Measurements from ENCODE around the gene GPR27.
A peak's percentile ranks its signal among the peaks of the same experiment; 100 is the strongest.

Gene GPR27

GRCh38 chr3:71718072-71718471, 35.6 kb upstream of the GPR27 start:
- DNase-seq (ENCODE audit: insufficient read length, low spot score) (no peak), FAIRE-seq (no peak)
- TF ChIP-seq POLR2AphosphoS5 (IDR thresholded peaks at IDR 0.05; ENCODE audit: low read depth, low read length) = no peak
- no peak for TF ChIP-seq SPI1 (IDR thresholded peaks at IDR 0.05; ENCODE audit: low read depth, low read length)
- TF ChIP-seq POU2F2 (IDR thresholded peaks at IDR 0.05; ENCODE audit: low read depth, low read length) = no peak

GRCh38 chr3:71721002-71721401, 32.7 kb upstream of the GPR27 start:
- FAIRE-seq (no peak), DNase-seq (ENCODE audit: insufficient read length, low spot score) (no peak)
- no peak for TF ChIP-seq POLR2AphosphoS5 (IDR thresholded peaks at IDR 0.05; ENCODE audit: low read depth, low read length)

DNA sequence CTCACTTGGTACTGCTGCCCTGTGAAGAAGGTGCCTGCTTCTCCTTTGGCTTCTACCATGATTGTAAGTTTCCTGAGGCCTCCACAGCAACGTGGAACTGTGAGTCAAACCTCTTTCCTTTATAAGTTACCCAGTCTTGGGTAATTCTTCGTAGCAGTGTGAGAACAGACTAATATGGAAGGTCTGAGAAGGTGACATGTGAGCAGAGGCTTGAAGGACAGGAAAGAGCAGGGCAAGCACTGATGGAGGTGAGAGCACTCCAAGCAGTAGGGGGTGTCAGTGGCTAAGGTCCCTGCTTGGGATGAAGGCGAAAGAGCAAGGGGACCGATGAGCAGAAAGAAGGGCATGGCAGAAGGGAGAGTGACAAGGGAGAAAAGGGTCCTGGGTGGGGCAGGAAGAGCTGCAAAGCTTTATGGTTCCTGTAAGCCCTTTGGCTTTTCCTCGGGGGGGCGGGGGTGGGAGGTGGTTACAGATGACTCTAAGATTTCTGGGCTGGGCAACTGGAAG, 32.0 kb upstream of the GPR27 start:
- DNase-seq (ENCODE audit: insufficient read length, low spot score) (no peak), FAIRE-seq (no peak)
- TF ChIP-seq POU2F2 (IDR thresholded peaks at IDR 0.05; ENCODE audit: low read depth, low read length) = no peak

- no peak for FAIRE-seq
- no peak for DNase-seq (ENCODE audit: insufficient read length, low spot score)
- TF ChIP-seq TAF1 (IDR thresholded peaks at IDR 0.05; ENCODE audit: low read depth, low read length) = no peak
- TF ChIP-seq SPI1 (IDR thresholded peaks at IDR 0.05; ENCODE audit: low read depth, low read length) = no peak
Observed at GRCh38 chr3:71722693-71723092, 31.0 kb upstream of the GPR27 start.

GRCh38 chr3:71723452-71724170, 30.0 kb upstream of the GPR27 start:
- FAIRE-seq (peak; percentile 58), DNase-seq (ENCODE audit: insufficient read length, low spot score) (peak; percentile 27)
- TF ChIP-seq POLR2A (IDR thresholded peaks at IDR 0.05; ENCODE audit: low read depth, low read length) (no peak), PAX5 (IDR thresholded peaks at IDR 0.05; ENCODE audit: insufficient read depth, low read length, severe bottlenecking) (no peak), TAF1 (IDR thresholded peaks at IDR 0.05; ENCODE audit: low read depth, low read length) (no peak), POU2F2 (IDR thresholded peaks at IDR 0.05; ENCODE audit: low read depth, low read length) (no peak), SPI1 (IDR thresholded peaks at IDR 0.05; ENCODE audit: low read depth, low read length) (no peak), POLR2AphosphoS5 (IDR thresholded peaks at IDR 0.05; ENCODE audit: low read depth, low read length) (no peak)

- DNase-seq (ENCODE audit: insufficient read length, low spot score) = no peak
- TF ChIP-seq POLR2AphosphoS5 (IDR thresholded peaks at IDR 0.05; ENCODE audit: low read depth, low read length) = no peak
- TF ChIP-seq TAF1 (IDR thresholded peaks at IDR 0.05; ENCODE audit: low read depth, low read length) = no peak
- FAIRE-seq = no peak
Observed at GRCh38 chr3:71724171-71724453, 29.5 kb upstream of the GPR27 start.

GRCh38 chr3:71724584-71725270, 28.9 kb upstream of the GPR27 start:
- FAIRE-seq (peak; percentile 16), DNase-seq (ENCODE audit: insufficient read length, low spot score) (peak; percentile 24)
- TF ChIP-seq POLR2A (IDR thresholded peaks at IDR 0.05; ENCODE audit: low read depth, low read length) (no peak), POU2F2 (IDR thresholded peaks at IDR 0.05; ENCODE audit: low read depth, low read length) (no peak), SPI1 (IDR thresholded peaks at IDR 0.05; ENCODE audit: low read depth, low read length) (no peak), POLR2AphosphoS5 (IDR thresholded peaks at IDR 0.05; ENCODE audit: low read depth, low read length) (no peak), PAX5 (IDR thresholded peaks at IDR 0.05; ENCODE audit: insufficient read depth, low read length, severe bottlenecking) (no peak), TAF1 (IDR thresholded peaks at IDR 0.05; ENCODE audit: low read depth, low read length) (no peak)

- no peak for FAIRE-seq
- peak; percentile 47 for DNase-seq (ENCODE audit: insufficient read length, low spot score)
- no peak for TF ChIP-seq POLR2A (IDR thresholded peaks at IDR 0.05; ENCODE audit: low read depth, low read length)
Observed at GRCh38 chr3:71725271-71725991, 28.2 kb upstream of the GPR27 start, which contains the start of gene EIF4E3. Gene EIF4E3, minus strand, starts transcription at chr3:71725402. Its CDS starts 35 bp downstream, at chr3:71725367.

- no peak for FAIRE-seq
- no peak for TF ChIP-seq TAF1 (IDR thresholded peaks at IDR 0.05; ENCODE audit: low read depth, low read length)
- no peak for TF ChIP-seq POLR2AphosphoS5 (IDR thresholded peaks at IDR 0.05; ENCODE audit: low read depth, low read length)
- no peak for TF ChIP-seq POU2F2 (IDR thresholded peaks at IDR 0.05; ENCODE audit: low read depth, low read length)
- no peak for TF ChIP-seq POLR2A (IDR thresholded peaks at IDR 0.05; ENCODE audit: low read depth, low read length)
- no peak for TF ChIP-seq SPI1 (IDR thresholded peaks at IDR 0.05; ENCODE audit: low read depth, low read length)
- DNase-seq (ENCODE audit: insufficient read length, low spot score) = no peak
Observed at GRCh38 chr3:71726146-71726545, 27.5 kb upstream of the GPR27 start.

GRCh38 chr3:71728632-71729342, 24.9 kb upstream of the GPR27 start:
- FAIRE-seq (no peak), DNase-seq (ENCODE audit: insufficient read length, low spot score) (no peak)
- TF ChIP-seq POLR2A (IDR thresholded peaks at IDR 0.05; ENCODE audit: low read depth, low read length) = no peak
- no peak for TF ChIP-seq PAX5 (IDR thresholded peaks at IDR 0.05; ENCODE audit: insufficient read depth, low read length, severe bottlenecking)
- TF ChIP-seq POLR2AphosphoS5 (IDR thresholded peaks at IDR 0.05; ENCODE audit: low read depth, low read length) = no peak
- no peak for TF ChIP-seq SPI1 (IDR thresholded peaks at IDR 0.05; ENCODE audit: low read depth, low read length)
- no peak for TF ChIP-seq POU2F2 (IDR thresholded peaks at IDR 0.05; ENCODE audit: low read depth, low read length)
- TF ChIP-seq TAF1 (IDR thresholded peaks at IDR 0.05; ENCODE audit: low read depth, low read length) = no peak
